HG03457 (cell line): Measurements from ENCODE around the gene LUZP1.

Experiments used
- ATAC-seq: cut with Tn5 transposase; IDR thresholded peaks from one replicate; pipeline ENCODE4 v1.9.1; 2021; ENCODE audit warnings: moderate number of reproducible peaks; ENCODE audit not compliant: unreplicated experiment

LUZP1 gene

DNA sequence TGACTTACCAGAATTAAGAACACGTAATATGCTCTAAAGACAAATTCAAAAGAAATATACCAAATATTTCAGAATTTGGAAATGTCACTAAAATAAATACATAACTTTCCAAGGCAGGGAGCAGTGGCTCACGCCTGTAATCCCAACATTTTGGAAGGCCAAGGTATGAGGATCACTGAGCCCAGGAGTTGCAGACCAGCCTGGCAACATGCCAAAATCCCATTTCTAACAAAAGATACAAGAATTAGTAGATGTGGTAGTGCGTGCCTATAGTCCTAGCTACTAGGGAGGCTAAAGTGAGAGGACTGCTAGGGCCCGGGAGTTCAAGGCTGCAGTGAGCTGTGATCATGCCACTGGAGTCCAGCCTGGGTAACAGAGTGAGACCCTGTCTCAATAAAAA lies 11.7 kb downstream of the LUZP1 start:
- ATAC-seq = no peak

DNA sequence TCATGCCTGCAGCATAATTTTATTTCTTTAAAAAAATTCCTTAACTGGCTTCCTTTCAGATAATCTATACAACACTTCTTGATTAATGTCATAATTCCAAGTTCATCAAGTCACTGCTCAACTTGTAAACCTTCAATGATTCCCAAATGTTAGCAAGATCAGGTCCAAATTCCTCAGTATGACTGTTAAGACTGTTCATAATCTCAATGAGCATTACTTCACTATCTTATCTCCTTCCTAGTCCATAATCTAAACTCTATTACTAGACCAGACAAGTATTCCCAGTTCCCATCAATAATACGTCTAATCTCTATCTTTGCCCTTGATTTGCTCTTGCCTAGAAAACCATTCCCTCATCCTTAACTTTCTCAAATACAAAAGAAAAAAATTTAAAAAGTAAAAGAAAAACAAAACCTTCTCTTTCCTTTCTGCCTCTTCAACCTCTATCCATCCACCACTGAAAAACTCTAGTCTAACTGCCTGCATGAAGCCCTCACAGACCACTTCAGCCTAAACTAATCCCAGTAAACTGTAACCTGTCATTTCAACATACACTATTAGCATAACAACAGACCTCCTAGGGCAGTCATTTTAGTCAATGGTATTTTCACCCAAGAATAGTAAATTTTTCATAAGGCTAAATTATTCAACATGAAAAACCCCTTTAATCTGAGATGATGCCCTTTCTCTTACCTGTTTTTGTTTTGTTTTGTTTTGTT lies 15.5 kb downstream of the LUZP1 start:
- ATAC-seq = no peak

DNA sequence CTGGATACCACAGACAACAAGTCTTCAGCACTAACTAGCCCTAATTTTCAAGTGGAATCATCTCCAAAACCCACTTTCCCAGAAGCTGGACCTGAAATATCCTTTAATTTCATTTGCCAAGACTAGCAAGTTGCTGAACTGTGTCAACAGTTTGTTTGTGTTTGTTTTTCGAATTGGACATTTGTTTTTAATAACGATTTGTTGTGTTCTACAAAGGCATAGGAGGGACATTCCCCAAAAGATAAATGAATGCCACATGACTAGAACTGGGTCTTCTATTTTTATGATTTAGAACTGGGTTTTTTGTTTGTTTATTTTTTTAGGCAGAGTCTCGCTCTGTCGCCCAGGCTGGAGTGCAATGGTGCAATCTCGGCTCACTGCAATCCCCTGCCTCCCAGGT lies 17.9 kb downstream of the LUZP1 start:
- ATAC-seq = no peak

DNA sequence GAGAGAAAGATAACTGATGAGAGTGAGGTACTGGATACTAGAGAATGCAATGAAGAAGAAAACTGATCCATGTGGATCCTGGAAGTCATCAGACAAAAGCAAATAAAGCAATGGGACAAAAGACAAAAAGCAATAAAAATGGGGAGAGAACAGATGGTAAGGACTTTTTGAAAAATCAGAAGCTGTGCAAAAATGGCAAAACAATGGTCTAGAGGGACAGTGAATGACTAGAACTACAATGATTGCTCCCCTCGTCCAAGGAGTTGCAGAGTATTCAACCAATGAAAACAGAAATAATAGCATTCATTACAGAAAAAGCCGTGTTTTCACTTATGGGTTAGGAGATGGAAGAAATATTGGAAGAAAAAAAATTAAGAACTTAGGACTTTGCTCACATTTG lies 18.5 kb downstream of the LUZP1 start:
- ATAC-seq = no peak

DNA sequence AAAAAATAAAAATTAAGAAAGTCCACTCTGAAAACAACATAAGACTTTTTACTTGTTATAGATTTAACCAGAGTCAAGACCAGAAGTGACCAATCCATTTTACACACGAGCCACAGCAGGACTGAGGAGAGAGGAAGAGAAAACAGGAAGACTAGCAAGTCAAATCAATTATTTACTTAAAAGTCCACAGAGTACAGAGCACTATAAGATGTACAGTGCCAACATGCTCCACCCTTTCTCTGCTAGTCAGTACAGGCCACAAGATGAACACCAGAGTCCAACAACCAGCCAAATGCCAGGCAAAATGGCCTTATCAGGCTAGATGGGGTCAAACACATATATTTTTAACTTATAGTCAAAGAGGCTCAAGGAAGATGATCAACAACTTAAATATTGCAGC lies 19.5 kb downstream of the LUZP1 start:
- ATAC-seq = no peak

DNA sequence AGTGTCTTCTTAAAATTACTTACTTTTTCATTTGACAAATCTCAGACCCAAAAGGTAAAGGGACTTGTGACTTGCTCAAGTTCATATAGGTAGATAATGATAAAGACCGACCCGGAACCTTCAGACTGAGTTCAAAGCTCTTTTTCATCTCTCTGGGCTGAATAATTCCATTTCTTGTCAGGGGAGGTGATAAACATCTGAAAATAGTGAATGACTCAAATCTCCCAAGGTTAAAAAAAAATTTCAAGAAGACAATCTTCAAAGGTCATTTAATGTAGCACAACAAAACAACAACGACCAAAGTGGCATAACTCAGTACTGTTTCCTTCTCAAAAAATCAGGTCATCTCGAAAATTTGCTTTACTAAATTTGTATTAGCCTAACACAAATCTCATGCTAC lies 20.6 kb downstream of the LUZP1 start:
- no peak for ATAC-seq

DNA sequence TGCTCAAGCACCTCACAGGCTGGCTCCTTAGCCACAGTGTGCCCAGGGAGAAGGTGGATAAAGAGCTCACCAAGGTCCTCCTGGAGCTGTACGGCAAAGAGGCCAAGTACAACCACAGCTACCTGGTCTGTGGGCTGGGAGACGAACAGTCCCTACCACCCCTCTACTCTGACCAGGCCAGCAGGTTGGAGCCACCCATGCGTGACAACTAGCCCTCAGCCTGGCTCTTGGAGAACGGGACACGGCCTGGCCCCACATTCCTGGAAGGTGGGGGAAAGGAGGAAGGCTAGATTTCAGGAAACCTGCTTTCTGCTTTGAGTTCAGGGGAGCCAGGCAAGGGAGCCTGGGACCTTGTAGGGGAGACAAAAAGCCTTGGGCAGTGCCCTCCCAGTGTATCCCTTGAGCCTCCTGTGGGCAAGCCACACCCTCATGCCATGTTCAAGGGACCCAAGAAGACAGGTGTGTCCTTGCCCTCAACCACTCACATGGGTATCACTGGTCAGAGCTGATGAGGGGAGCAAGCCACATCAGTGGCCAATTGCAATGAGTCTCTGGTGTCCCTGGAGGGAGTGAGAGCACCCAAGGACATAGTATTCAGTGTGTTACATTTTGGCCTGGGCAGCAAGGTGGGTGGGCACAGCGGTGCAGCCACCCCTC lies 27.6 kb downstream of the LUZP1 start:
- ATAC-seq = no peak

DNA sequence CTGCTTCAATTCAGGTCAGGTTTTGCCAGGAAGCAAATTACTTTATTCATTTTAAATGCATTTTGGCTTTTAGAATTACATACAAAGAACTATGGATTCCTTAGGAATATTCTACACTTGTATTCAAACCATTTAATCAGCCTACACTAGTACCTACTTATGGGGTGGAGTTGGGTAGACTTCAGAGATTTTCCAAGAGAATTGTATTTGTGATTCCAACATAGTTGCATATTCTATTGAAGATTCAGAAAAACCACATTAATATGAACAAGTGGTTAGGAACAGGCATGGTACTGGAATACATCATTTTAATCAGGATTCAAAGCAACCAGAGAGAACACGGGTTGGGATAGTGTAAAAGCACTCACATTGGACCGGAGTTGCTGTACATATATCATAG lies 33.4 kb downstream of the LUZP1 start:
- ATAC-seq = no peak

DNA sequence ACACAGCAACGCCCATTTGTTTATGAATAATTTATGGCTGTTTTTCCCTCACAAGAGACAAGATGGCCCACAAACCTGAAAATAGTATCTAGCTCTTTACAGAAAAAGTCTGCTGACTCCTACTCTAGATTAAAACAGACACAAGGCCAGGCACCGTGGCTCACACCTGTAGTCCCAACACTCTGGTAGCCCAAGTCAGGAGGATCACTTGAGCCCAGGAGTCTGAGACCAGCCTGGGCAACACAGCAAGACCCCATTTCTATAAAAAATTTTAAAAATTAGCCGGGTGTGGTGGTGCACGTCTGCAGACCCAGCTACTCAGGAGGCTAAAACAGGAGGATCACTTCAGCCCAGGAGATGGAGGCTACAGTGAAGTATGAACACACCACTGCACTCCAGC lies 34.6 kb downstream of the LUZP1 start:
- ATAC-seq = no peak

DNA sequence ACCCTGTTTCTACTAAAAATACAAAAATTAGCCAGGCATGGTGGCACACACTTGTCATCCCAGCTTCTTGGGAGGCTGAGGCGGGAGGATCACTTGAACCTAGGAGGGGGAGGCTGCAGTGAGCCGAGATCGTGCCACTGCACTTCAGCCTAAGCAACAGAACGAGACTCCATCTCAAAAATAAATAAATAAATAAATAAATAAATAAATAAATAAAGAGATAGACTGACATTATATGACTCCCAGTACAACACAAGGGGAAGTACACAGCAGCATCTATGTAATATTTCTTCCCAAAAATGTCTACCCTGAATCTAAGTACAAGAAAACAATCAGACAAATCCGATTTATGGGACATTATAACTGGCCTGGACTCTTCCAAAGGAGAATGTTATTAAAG lies 35.1 kb downstream of the LUZP1 start:
- no peak for ATAC-seq

DNA sequence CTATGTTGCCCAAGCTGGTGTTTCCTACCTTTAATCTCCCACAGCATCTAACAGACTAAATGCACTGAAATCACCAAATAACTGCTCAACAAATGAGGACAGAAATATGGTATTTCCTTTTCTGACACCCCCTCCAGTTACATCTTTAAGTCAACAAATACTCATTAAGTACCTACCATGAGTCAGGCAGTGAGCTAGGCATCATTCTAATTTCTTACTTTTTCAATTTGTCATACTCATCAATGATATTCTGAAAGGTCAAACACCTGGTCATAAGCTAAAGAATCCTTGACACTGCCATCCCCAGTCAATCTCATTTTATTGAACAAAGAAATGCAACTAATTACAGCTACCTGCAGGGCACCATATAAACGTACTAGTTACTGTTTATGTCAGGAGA lies 36.6 kb downstream of the LUZP1 start:
- ATAC-seq = no peak

DNA sequence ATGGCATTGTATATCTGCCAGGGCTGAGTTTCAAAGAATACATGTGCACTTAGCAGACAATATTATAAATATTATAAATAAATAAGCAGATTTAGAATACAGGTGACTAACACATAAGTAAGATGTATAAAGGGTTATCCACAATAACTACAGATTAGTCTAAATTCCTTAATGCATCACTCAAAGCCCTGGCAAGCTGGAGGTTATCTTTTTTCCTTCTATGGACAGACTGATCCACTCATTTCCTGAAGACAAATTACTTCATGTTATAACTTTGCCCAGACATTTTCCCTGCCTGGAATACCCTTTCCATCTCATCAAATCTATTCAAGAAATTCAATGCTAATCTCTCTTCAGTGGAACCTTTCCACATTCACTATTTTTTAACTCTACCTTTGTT lies 38.8 kb downstream of the LUZP1 start:
- ATAC-seq = no peak

DNA sequence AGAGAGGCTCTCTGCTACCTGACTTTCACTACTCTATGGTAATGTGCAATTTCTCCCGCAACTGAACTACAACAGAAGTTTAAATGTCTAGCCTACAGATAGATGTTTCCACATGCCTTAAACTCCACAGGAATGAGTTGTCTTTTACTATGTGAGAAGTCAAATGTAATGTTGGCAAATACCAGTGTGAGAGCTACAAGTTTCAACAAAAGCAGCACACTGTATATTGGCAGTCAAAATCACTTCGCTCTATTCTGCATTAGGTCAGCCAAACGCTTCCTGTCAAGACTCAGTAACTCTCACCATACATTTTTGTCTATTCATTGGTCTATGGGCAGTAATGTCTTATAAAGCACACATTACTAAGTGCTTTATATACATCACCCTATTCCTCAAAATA lies 41.9 kb downstream of the LUZP1 start:
- no peak for ATAC-seq

DNA sequence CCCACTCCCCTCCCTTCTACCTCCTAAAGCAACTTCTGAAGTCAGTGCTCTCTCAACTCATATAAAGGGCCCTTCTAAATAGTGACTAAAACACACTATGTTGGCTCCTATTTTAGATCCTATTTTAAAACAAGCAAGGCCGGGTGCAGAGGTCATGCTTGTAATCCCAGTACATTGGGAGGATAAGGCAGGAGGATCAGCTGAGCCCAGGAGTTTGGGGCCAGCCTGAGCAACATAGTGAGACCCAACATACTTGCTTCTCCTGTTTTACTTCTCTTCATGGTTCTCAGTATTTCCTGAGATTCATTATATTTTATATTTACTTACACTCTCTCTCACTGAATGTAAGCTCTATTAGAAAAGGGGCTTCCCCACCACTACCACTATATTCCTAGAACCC lies 42.5 kb downstream of the LUZP1 start:
- no peak for ATAC-seq

DNA sequence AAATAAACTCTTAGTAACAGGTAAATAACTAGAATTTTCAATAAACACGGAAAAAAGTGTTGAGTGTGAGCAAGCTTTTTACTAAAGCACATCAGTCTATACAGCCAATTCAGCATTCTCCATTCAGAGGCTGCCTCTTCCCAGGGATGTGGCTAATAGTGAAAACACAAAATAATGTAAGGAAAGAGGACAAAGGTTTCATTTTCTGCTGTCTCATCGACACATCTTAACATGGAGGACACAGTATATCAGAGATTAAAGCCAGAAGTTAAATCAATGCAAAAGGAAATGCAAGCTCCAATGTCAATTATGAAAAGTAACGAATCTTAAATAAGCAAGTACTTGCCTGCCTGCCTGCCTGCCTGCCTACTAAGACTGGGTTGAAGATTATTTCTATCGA lies 43.2 kb downstream of the LUZP1 start:
- ATAC-seq = no peak

DNA sequence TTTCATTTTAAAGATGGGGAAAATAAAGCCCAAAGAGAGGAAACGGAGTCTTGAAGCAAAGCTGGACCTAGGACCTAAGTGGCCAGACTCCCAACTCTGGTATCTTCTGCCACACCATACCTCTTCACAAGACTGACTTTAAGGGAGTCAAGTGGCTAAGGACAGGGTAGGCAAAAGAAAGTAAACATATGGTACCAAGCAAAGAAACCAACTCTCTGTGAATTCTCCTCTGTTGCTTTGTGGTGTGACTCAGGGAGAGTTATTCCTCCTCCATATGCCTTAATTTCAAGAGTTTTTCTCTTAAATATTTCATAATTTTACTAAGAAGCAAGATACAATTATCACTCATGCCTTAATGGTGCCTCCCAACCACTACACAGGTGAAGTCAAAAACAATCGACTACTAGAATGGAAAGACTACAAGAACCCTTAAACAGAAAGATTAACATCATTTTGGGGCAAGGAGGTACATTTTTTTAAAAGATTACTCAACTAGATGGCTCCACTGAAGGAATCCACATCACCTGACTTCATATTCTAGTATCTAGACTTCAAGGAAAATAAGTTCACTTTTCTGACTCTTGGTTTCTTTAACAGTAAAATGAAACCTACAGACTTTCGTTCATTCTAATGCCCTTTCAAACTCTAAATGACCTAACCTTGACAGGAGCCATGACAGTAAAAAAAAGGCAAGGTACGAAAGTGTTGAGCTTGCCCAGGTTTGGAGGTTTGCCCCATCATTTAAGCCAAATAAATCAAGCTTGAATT lies 44.2 kb downstream of the LUZP1 start:
- ATAC-seq = no peak

DNA sequence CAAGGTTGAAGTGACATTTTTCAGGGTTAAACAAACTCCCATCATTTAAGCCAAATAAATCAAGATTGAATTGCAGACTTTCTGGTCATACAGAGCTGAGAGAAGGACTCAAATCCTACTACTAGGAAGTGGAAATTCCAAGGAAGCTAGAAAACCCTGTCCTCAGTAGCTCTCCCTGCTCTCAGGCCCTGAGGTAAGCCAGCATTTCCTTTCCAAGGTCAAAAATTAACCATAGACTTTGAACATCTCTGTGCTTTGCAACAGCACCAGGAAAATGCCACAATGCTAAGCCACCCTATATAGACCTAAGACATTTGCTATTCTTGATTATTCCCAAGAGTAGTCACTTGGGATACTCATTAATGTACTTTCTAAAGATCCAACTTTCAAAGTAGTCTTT lies 45.1 kb downstream of the LUZP1 start:
- no peak for ATAC-seq

DNA sequence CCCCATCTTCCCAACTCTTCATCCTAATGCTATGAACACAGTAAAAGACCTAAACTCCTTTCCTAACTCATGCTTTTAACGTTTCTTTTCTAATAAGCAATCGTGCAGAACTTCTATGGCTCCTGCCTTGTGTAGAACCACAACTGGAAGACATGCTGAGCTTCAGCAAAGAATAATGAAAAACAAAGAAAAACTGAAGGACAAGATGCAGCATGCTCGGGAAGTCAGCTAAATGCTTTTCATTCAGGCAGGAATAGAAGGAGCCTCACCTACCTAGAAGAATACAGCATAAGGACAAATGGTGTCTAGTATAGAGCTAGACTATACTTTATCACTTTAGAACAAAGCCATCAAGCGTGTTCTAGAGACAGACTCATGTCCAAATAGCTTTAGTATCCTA lies 45.9 kb downstream of the LUZP1 start:
- no peak for ATAC-seq

DNA sequence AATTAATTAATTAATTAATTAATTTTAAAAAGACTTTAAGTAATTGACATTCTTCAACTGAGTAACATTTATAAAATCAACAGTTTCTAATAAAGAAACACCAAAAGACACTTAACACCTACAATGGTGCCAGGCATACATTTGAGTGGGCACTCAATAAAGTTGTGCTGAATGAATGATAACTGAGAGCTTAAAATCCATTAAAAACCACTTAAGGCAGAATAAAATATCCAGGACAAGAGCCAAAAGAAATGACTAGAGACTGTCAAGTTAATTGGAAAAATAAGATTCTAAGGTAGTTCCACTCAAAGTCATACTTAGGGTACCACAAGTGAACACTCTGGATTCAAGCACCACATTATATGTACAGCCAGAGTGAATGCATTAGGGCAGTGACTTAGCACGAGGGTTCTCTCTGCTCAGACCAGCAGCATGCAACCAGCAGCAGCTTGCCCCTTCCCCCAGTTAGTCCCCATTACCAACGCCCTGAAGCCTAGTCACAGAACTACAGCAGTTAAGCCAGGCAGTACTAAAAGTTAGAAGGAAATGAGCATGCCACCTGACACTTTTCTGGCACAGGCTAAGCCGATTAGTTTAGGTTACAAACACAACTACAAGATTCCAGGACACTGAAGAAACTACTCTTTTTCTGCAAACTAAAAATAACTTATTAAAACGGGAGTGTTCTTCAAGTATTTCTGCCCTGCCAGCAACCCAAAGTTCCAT lies 46.5 kb downstream of the LUZP1 start:
- ATAC-seq = no peak

DNA sequence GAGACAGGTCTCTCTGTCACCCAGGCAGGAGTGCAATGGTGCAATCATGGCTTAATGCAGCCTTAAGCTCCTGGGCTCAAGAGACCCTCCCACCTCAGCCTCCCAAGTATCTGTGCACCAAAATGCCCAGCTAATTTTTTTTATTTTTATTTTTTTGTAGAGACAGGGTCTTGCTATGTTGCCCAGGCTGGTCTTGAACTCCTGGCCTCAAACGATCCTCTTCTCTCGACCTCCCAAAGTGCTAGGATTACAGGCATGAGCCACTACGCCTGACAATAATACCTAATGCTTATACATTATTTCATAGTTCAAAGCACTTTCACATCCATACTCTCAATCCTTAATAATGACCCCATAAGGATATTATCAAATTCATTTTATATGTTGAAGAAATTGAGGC lies 48.3 kb downstream of the LUZP1 start:
- ATAC-seq = no peak

DNA sequence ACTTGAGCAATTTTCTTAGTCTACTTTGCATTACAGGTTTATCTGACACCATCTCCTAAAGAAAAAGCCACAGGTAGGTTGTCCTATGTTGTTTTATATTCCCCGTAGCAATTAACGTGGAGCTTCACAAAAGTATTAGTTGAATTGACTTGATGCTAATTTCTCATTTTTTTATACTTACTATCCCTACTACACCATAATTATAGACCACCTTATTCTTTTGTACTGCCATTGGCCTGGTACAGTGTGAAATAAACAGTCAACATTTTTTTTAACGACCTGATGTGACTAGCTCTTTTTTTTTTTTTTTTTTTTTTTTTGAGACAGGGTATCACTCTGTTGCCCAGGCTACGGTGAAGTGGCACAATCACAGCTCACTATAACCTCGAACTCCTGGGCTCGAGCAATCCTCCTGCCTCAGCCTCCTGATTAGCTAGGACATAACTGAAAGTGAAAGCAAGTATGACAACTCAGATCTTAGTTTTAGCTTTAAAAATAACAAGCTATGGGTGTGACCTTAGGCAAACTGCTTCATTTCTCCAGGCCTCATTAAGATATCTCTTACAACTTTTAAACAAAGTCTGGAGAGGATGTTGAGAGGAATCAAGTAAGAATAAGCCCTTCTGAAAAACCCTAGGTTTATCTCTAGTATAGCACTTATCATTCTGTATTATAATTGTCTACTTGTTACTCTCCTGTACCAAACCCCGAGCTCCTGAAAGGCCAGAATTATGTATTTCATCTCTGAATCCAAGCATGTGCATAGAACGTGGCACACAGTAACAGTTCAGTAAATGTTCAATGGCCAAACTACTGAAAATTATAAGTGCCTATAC lies 49.5 kb downstream of the LUZP1 start:
- ATAC-seq = no peak
